K562 (cell line): ENCODE measurements around the gene SPTBN2. TPM values are rescaled to one million over a fixed set of nuclear protein-coding genes. Genes with fewer than 3 reads are reported as not detected.

Experiments used
- AFF4 ChIP-seq: sonication (generic); formaldehyde crosslinking; IDR thresholded peaks from 2 replicates; pipeline ENCODE4 v1.8.0; 2023; ENCODE audit warnings: mild to moderate bottlenecking, missing genetic modification reagents
- ARID4B ChIP-seq: sonication (generic); formaldehyde crosslinking; IDR thresholded peaks from 2 replicates; pipeline ENCODE4 v1.8.0; 2022; ENCODE audit warnings: mild to moderate bottlenecking, missing genetic modification reagents
- COPS2 ChIP-seq: fragments of 450-650 bp; conservative IDR thresholded peaks from 2 replicates; pipeline ENCODE4 v1.6.1; 2016; ENCODE audit warnings: mild to moderate bottlenecking, moderate library complexity
- GTF2F1 ChIP-seq: IDR thresholded peaks from 2 replicates; pipeline ENCODE4 v1.6.1; 2011; ENCODE audit warnings: low read depth, low read length, improper control_type of control experiment
- MAX ChIP-seq: sonication (generic); formaldehyde crosslinking; IDR thresholded peaks from 2 replicates; pipeline ENCODE4 v1.9.0; 2022; ENCODE audit warnings: mild to moderate bottlenecking, missing genetic modification reagents
- NCOA2 ChIP-seq, 2 experiments: fragments of 450-650 bp; IDR thresholded peaks; 2 replicates each; pipeline ENCODE4 v1.6.1; 2018; ENCODE audit warnings: mild to moderate bottlenecking in 2 of 2, moderate library complexity in 1 of 2; ENCODE audit not compliant: partially characterized antibody in 2 of 2
- NFXL1 ChIP-seq: fragments of 450-650 bp; formaldehyde crosslinking; IDR thresholded peaks from 2 replicates; pipeline ENCODE4 v1.4.0; 2021; ENCODE audit warnings: mild to moderate bottlenecking
- PRDM10 ChIP-seq: fragments of 450-650 bp; IDR thresholded peaks from 2 replicates; pipeline ENCODE4 v1.6.1; 2018; ENCODE audit not compliant: partially characterized antibody
- PTBP1 ChIP-seq: fragments of 200-400 bp; formaldehyde crosslinking; IDR thresholded peaks from 2 replicates; pipeline ENCODE4 v1.6.1; 2017; ENCODE audit warnings: low read depth, low read length
- SFPQ ChIP-seq: fragments of 200-400 bp; formaldehyde crosslinking; IDR thresholded peaks from 2 replicates; pipeline ENCODE4 v1.6.1; 2017; ENCODE audit warnings: mild to moderate bottlenecking, low read depth, low read length, moderate library complexity
- polyA plus RNA-seq, 8 experiments: library from polyadenylated mRNA; depleted of rRNA in 4 of 8; stranded (reverse) in 5 of 8; unstranded in 3 of 8; fragments of >200 nt; fragmentation: Nextera tagmentation in 2 of 8; fragmentation: Illumina TruSeq in 1 of 8; extraction: Ambion mirVana in 2 of 8; extraction: Trizol in 1 of 8; gene quantifications; 2 replicates each; pipeline versions ENCODE4 v1.2.1 to v1.2.3, GENCODE V29; 2011 to 2014; ENCODE audit warnings: inconsistent platforms in 1 of 8, missing spikeins in 1 of 8
- total RNA-seq, 7 experiments: library from RNA; depleted of rRNA in 6 of 7; stranded (reverse); fragments of >200 nt in 6 of 7; fragmentation: Illumina TruSeq in 2 of 7; extraction: Trizol in 2 of 7; gene quantifications; 2 replicates each; pipeline versions ENCODE4 v1.2.1 to v1.2.3, GENCODE V29; 2011 to 2021; ENCODE audit warnings: low replicate concordance in 1 of 7

Gene SPTBN2
- total and polyA plus RNA-seq, 9 of the 15 experiments (the other 6 are each of a cell fraction or from before 2014, with no cell fraction given): 0.38 to 56.5 (median 19.7) TPM

GRCh38 chr11:66677599-66678375, 51.2 kb downstream of the SPTBN2 start, which contains the start of gene RBM4B (continued):
- TF ChIP-seq MAX (CRISPR knock-in tag): peak; percentile 89
- TF ChIP-seq SFPQ: no peak
- peak; percentile 3 for TF ChIP-seq PRDM10
- TF ChIP-seq ARID4B (CRISPR knock-in tag): peak; percentile 85
- TF ChIP-seq COPS2: no peak
- 0 out of 2 replicates have a peak, but pooled peaks have one; percentile 47 for TF ChIP-seq AFF4 (CRISPR knock-in tag)
- no peak for TF ChIP-seq NCOA2 (IDR thresholded peaks at IDR 0.05; ENCODE audit: partially characterized antibody in 2 of 2)
- no peak for TF ChIP-seq PTBP1
- no peak for TF ChIP-seq NFXL1 (CRISPR knock-in tag)
- peak; percentile 39; the same call in 1 of the 2 replicates for TF ChIP-seq GTF2F1
